Uterus (tissue), 4 donors: ENCODE measurements around the gene RAB35. TPM values are rescaled to one million over a fixed set of nuclear protein-coding genes. Genes with fewer than 3 reads are reported as not detected.

Experiments used
- DNase-seq, 2 donors: peaks; one replicate each; pipeline ENCODE4 v3.0.0-alpha.2; 2019 to 2020
- H3K27ac ChIP-seq, 2 donors: fragments of 200-600 bp; sonication (generic); 1 replicate in 1 of 2; 2 replicates in 1 of 2; pipeline ENCODE4 v1.5.1; 2016 to 2018
- H3K27me3 ChIP-seq, 2 donors: fragments of 200-600 bp; sonication (generic); one replicate each; pipeline ENCODE4 v1.5.1; 2018 to 2019; ENCODE audit warnings: control low read depth in 1 of 2
- H3K36me3 ChIP-seq, 2 donors: fragments of 200-600 bp; sonication (generic); one replicate each; pipeline ENCODE4 v1.5.1; 2019; ENCODE audit warnings: control low read depth in 1 of 2
- H3K4me1 ChIP-seq, 2 donors: fragments of 200-600 bp; sonication (generic); one replicate each; pipeline ENCODE4 v1.5.1; 2018 to 2019; ENCODE audit warnings: control low read depth in 1 of 2
- H3K4me3 ChIP-seq, 2 donors: fragments of 200-600 bp; sonication (generic); 1 replicate in 1 of 2; 2 replicates in 1 of 2; pipeline ENCODE4 v1.5.1; 2018 to 2019; ENCODE audit warnings: mild to moderate bottlenecking in 1 of 2
- H3K9me3 ChIP-seq, 2 donors: fragments of 200-600 bp; sonication (generic); one replicate each; pipeline ENCODE4 v1.5.1; 2019; ENCODE audit warnings: control low read depth in 1 of 2
- CTCF ChIP-seq, 4 experiments: fragments of 200-600 bp in 2 of 4; fragments of 450-650 bp in 2 of 4; sonication (generic) in 2 of 4; IDR thresholded peaks; one replicate each; pipeline ENCODE4 v1.5.1; 2016 to 2019; ENCODE audit warnings: antibody characterized with exemption in 4 of 4, mild to moderate bottlenecking in 2 of 4, moderate library complexity in 1 of 4
- POLR2A ChIP-seq, 2 donors: fragments of 450-650 bp; IDR thresholded peaks; one replicate each; pipeline ENCODE4 v1.6.1; 2016; ENCODE audit warnings: antibody characterized with exemption in 2 of 2, mild to moderate bottlenecking in 1 of 2, moderate library complexity in 1 of 2
- intact Hi-C: fragments of 100-400 bp; cut with DNase I; formaldehyde crosslinking; loops from one replicate; pipeline ENCODE4 v1.15.1; 2023; ENCODE audit warnings: low total_unique reads
- total RNA-seq, 4 donors: library from RNA; depleted of rRNA in 3 of 4; stranded (reverse); fragments of >200 nt in 3 of 4; gene quantifications; one replicate each; pipeline versions ENCODE4 v1.1.0 to v1.2.4, GENCODE V29; 2014 to 2023
- donor health status: DM: yes; HTN: yes; CAD: no.

The RAB35 gene
- total RNA-seq, 4 donors from 2014 or later, result 13.1 to 43.9 (median 22.4) TPM

GRCh38 chr12:120140603-120141002 is 24.1 kb upstream of the RAB35 start:
- no peaks in the 10 kb centered on the region for H3K36me3 ChIP-seq
- H3K27me3 ChIP-seq, result no peaks in the 10 kb centered on the region
- intact Hi-C loops, result no loop called here
- no peak overlapping the region for H3K4me3 ChIP-seq
- H3K4me1 ChIP-seq, result no peaks in the 10 kb centered on the region
- no peak overlapping the region for H3K27ac ChIP-seq
- TF ChIP-seq POLR2A (IDR thresholded peaks at IDR 0.05), result no peak
- no peak for TF ChIP-seq CTCF (IDR thresholded peaks at IDR 0.05)
- H3K9me3 ChIP-seq, result no peaks in the 10 kb centered on the region
- DNase-seq, result no peak

GRCh38 chr12:120139958-120140357 is 23.4 kb upstream of the RAB35 start:
- no peak overlapping the region for H3K4me3 ChIP-seq
- no peaks in the 10 kb centered on the region for H3K9me3 ChIP-seq
- H3K4me1 ChIP-seq, result no peaks in the 10 kb centered on the region
- intact Hi-C loops, result no loop called here
- TF ChIP-seq CTCF (IDR thresholded peaks at IDR 0.05), result no peak
- TF ChIP-seq POLR2A (IDR thresholded peaks at IDR 0.05), result no peak
- H3K27me3 ChIP-seq, result no peaks in the 10 kb centered on the region
- H3K36me3 ChIP-seq, result no peaks in the 10 kb centered on the region
- no peak overlapping the region for H3K27ac ChIP-seq
- no peak for DNase-seq

- TF ChIP-seq POLR2A (IDR thresholded peaks at IDR 0.05), result no peak
- TF ChIP-seq CTCF (IDR thresholded peaks at IDR 0.05), result no peak
- H3K36me3 ChIP-seq, result no peaks in the 10 kb centered on the region
Measured at GRCh38 chr12:120138366-120138765, 21.8 kb upstream of the RAB35 start.

GRCh38 chr12:120137833-120138232 is 21.3 kb upstream of the RAB35 start:
- DNase-seq, result no peak
- Histone ChIP-seq H3K27ac (no peak overlapping the region), H3K27me3 (no peaks in the 10 kb centered on the region), H3K36me3 (no peaks in the 10 kb centered on the region), H3K4me3 (no peak overlapping the region), H3K9me3 (no peaks in the 10 kb centered on the region), H3K4me1 (no peaks in the 10 kb centered on the region)
- intact Hi-C loops, result no loop called here
- TF ChIP-seq POLR2A (IDR thresholded peaks at IDR 0.05) (no peak), CTCF (IDR thresholded peaks at IDR 0.05) (no peak)

More at GRCh38 chr12:120138366-120138765, 21.8 kb upstream of the RAB35 start:
- H3K4me1 ChIP-seq, result no peaks in the 10 kb centered on the region
- H3K27me3 ChIP-seq, result no peaks in the 10 kb centered on the region
- intact Hi-C loops, result no loop called here
- DNase-seq, result no peak
- no peak overlapping the region for H3K4me3 ChIP-seq
- no peak overlapping the region for H3K27ac ChIP-seq
- H3K9me3 ChIP-seq, result no peaks in the 10 kb centered on the region

- Histone ChIP-seq H3K4me1 (no peaks in the 10 kb centered on the region), H3K27ac (no peak overlapping the region), H3K9me3 (no peaks in the 10 kb centered on the region), H3K27me3 (no peaks in the 10 kb centered on the region), H3K4me3 (no peak overlapping the region), H3K36me3 (no peaks in the 10 kb centered on the region)
- TF ChIP-seq CTCF (IDR thresholded peaks at IDR 0.05), result no peak
- TF ChIP-seq POLR2A (IDR thresholded peaks at IDR 0.05), result no peak
- DNase-seq, result no peak
- intact Hi-C loops, result no loop called here
Measured at GRCh38 chr12:120136093-120136770, 19.7 kb upstream of the RAB35 start.
